Stimulated activated CD8-positive, alpha-beta memory T cell treated with anti-CD3 and anti-CD28 coated beads, Interleukin-4, amount 100 ng/mL, for 4 hours (primary cell): ENCODE data around the gene LBP.
"Not testable (repeated sequence)": the region's sequence is repeated elsewhere in the genome, so short reads cannot be mapped to it uniquely, and the experiment has no call there.

Experiments used
- DNase-seq, 2 donors: peaks; one replicate each; pipeline ENCODE4 v3.0.0-alpha.2; 2020; ENCODE audit warnings: low read depth in 2 of 2, low spot score in 1 of 2

The LBP gene

GRCh38 chr20:38317422-38317821 is 28.9 kb upstream of the LBP start:
- DNase-seq = no peak

GRCh38 chr20:38320221-38320620 is 26.1 kb upstream of the LBP start:
- DNase-seq = no peak

- no peak for DNase-seq
Observed at GRCh38 chr20:38321959-38322598, 24.2 kb upstream of the LBP start.

- no peak for DNase-seq
Observed at GRCh38 chr20:38324159-38324558, 22.1 kb upstream of the LBP start.

GRCh38 chr20:38325167-38325566 is 21.1 kb upstream of the LBP start:
- no peak for DNase-seq

GRCh38 chr20:38325905-38326304 is 20.4 kb upstream of the LBP start:
- DNase-seq = no peak

- DNase-seq = no peak
Observed at GRCh38 chr20:38326309-38326708, 20.0 kb upstream of the LBP start.

- no peak for DNase-seq
Observed at GRCh38 chr20:38330638-38331037, 15.6 kb upstream of the LBP start.

GRCh38 chr20:38331245-38331644 is 15.0 kb upstream of the LBP start:
- no peak for DNase-seq

- no peak for DNase-seq
Observed at GRCh38 chr20:38331814-38332213, 14.5 kb upstream of the LBP start.

GRCh38 chr20:38334016-38334415 is 12.3 kb upstream of the LBP start:
- no peak for DNase-seq

GRCh38 chr20:38336726-38337125 is 9.6 kb upstream of the LBP start:
- no peak for DNase-seq

- no peak for DNase-seq
Observed at GRCh38 chr20:38337561-38338140, 8.6 kb upstream of the LBP start.

- no peak for DNase-seq
Observed at GRCh38 chr20:38338849-38339520, 7.3 kb upstream of the LBP start.

GRCh38 chr20:38339521-38339896 is 6.8 kb upstream of the LBP start:
- DNase-seq = not testable (repeated sequence)

- DNase-seq = no peak
Observed at GRCh38 chr20:38339997-38340396, 6.3 kb upstream of the LBP start.

GRCh38 chr20:38340693-38341092 is 5.6 kb upstream of the LBP start:
- no peak for DNase-seq

- no peak for DNase-seq
Observed at GRCh38 chr20:38342216-38342615, 4.1 kb upstream of the LBP start.

- DNase-seq = no peak
Observed at GRCh38 chr20:38342713-38343310, 3.5 kb upstream of the LBP start.

- DNase-seq = no peak
Observed at GRCh38 chr20:38343311-38344106, 2.8 kb upstream of the LBP start.

GRCh38 chr20:38344107-38344701 is 2.1 kb upstream of the LBP start:
- no peak for DNase-seq
